Measurements from ENCODE around the gene RNU4-1. TPM values are rescaled to one million over a fixed set of nuclear protein-coding genes. Genes with fewer than 3 reads are reported as not detected.

Gene RNU4-1
- total and polyA plus RNA-seq, 12 donors = 426 to 3,423 (median 1,870) TPM; not detected in 2

DNA sequence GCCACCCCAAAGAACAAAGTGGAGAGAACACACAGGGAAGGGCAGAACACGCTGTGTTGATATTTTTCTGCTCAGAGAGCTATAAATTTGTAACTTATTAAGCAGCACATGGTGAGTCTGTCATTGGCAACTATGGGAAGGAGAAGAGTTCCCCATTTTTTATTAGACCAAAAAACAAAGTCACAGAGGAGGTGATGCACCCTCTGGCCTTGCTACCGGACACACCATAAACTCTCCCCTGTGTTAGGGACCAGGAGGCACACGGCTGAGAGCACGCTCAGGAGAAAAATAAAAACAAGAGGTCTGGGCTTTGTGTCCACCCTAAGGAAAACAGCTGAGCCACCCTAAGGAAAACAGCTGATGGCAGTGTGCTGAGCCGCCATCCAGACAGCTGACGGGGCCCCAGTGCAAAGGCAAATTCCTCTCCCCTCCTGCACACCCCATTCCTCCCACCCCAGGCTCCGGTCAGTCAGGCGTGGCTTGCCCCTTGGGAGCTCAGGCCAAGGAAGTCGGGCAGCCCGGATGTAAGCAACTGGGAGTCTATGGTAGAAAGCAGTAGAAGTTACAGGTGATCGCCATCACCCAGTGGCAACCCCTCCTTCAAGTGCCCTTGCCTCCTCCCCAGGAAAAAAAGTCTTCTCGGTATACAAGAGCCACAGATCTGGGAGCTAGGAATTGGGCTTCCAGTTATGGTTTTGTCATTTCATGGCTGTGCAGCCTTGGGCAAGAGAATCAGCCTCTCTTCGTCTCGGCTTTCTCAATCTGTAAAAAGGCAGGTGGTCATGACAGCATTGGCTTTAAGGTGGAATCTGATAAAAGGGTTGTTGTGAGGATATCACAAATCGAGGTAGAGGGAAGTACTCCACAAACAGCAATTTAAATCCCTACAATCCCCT is 29.9 kb downstream of the RNU4-1 start:
- Histone ChIP-seq H3K36me3 (peaks cover 0 to 4% (median 0%) of the 10 kb centered on the region in 9 donors), H3K4me3 (peak overlapping the region; percentile 84 to 99 (median 94)), H3K4me1 (peaks cover 43 to 79% (median 66%) of the 10 kb centered on the region in 9 donors), H3K27me3 (no peaks in the 10 kb centered on the region), H3K27ac (peak overlapping the region; percentile 90 to 99 (median 96)), H3K9me3 (no peaks in the 10 kb centered on the region)
- intact Hi-C loops (cut with DNase I) = loop anchor here in 1 of 10 donors (1.0 kb wide), 1 partner anchor 34 kb away; no protein-coding TSS in a partner anchor
- TF ChIP-seq, protein P1, sequence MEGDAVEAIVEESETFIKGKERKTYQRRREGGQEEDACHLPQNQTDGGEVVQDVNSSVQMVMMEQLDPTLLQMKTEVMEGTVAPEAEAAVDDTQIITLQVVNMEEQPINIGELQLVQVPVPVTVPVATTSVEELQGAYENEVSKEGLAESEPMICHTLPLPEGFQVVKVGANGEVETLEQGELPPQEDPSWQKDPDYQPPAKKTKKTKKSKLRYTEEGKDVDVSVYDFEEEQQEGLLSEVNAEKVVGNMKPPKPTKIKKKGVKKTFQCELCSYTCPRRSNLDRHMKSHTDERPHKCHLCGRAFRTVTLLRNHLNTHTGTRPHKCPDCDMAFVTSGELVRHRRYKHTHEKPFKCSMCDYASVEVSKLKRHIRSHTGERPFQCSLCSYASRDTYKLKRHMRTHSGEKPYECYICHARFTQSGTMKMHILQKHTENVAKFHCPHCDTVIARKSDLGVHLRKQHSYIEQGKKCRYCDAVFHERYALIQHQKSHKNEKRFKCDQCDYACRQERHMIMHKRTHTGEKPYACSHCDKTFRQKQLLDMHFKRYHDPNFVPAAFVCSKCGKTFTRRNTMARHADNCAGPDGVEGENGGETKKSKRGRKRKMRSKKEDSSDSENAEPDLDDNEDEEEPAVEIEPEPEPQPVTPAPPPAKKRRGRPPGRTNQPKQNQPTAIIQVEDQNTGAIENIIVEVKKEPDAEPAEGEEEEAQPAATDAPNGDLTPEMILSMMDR (IDR thresholded peaks at IDR 0.05) = no peak
- peak in 7 of 8 donors; percentile 8 to 56 (median 38) for ATAC-seq
- WGBS, 2 donors = 36 to 58% methylated on average over 15 of the region's 15 CpGs
- DNase-seq = peak; percentile 49 to 52

DNA sequence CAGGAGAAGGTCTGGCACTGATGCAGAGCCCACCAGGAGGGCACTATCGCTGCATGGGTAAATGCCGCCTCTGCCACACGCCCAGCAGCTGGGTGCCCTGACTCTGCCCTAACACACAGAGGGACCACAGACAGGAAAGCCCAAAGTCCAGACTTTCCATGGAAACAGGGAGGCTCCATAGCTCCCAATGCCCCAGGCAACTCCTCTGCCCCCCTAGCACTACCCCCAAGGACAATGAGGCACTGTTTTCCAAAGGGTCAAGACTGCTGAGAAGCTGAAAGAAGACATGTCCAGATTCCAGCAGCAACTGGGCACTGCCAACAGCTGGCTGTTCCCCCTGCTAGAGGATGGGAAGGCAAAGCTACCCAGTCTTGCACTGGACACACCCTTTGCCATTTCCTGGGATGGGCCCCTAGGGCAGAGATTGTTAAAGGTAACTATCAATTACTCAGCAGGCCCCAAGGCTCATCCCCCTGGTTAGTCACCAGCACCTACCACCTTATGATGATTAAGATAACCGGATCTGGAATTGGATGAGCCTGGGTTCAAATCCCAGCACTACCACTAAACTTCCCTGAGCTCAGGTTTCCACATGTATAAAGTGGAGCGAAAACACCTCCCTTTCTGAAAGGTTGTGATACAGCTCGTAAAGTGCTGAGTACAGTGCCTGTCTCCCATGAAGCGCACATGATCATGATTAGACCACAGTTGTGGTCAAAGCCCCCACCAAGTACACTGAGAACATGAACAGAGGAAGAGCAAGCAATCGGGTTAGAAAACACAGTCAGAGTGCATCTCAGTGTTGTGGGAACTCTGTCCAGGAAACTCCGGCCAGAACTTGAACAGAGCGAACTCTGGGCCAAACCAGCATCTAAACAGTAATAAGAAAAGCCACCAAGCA is 30.8 kb downstream of the RNU4-1 start:
- intact Hi-C loops (cut with DNase I) = no loop called here
- ATAC-seq (peak in 2 of 8 donors; percentile 6 to 39), DNase-seq (no peak)

DNA sequence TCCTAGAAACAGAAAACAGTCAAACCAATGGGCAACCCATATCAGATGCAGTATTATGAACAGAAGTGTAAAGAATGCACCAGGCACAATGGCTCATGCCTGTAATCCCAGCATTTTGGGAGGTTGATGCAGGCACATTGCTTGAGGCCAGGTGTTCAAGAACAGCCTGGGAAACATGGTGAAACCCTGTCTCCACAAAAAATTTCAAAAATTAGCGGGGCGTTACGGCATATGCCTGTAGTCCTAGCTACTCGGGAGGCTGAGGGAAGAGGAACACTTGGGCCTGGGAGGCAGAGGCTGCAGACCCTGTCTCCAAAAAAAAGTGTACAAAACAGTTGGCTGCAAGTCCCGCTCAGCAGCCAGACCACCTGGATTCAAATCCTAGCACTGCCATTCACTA is 32.4 kb downstream of the RNU4-1 start:
- Histone ChIP-seq H3K27ac (peak overlapping the region in 5 of 10 donors; percentile 26 to 95 (median 91)), H3K9me3 (no peaks in the 10 kb centered on the region), H3K36me3 (peaks cover 0 to 9% (median 0%) of the 10 kb centered on the region in 9 donors), H3K4me3 (no peak overlapping the region), H3K4me1 (peaks cover 61 to 94% (median 90%) of the 10 kb centered on the region in 9 donors), H3K27me3 (no peaks in the 10 kb centered on the region)
- TF ChIP-seq, protein P1 (IDR thresholded peaks at IDR 0.05) = no peak
- DNase-seq = no peak
- intact Hi-C loops (cut with DNase I) = no loop called here
- ATAC-seq = no peak
- WGBS, 2 donors = 95 to 96% methylated on average over 5 of the region's 5 CpGs

More for the DNA sequence above, 30.8 kb downstream of the RNU4-1 start:
- peaks cover 51 to 84% (median 75%) of the 10 kb centered on the region in 9 donors for H3K4me1 ChIP-seq
- TF ChIP-seq, protein P1 (IDR thresholded peaks at IDR 0.05) = no peak
- H3K27ac ChIP-seq = peak overlapping the region; percentile 90 to 99 (median 96)
- H3K36me3 ChIP-seq = peaks cover 0 to 4% (median 0%) of the 10 kb centered on the region in 9 donors
- no peaks in the 10 kb centered on the region for H3K9me3 ChIP-seq
- H3K27me3 ChIP-seq = no peaks in the 10 kb centered on the region
- 58 to 68% methylated on average over 10 of the region's 10 CpGs for WGBS, 2 donors
- H3K4me3 ChIP-seq = peak overlapping the region in 9 of 10 donors; percentile 89 to 99 (median 95)
